GM12891 (cell line): ENCODE results near the gene BCR.

ENCODE experiments used
- DNase-seq: peaks from one replicate; pipeline ENCODE4 v3.0.0; 2011; ENCODE audit warnings: low spot score; ENCODE audit not compliant: insufficient read length
- FAIRE-seq: peaks from 2 replicates; lab custom pipeline; 2011; peaks lifted over from hg19 to GRCh38; lab: Jason Lieb, UNC
- PAX5 ChIP-seq: IDR thresholded peaks from 2 replicates; pipeline ENCODE4 v1.6.1; 2011; ENCODE audit warnings: low read length, moderate library complexity, mild to moderate bottlenecking; ENCODE audit not compliant: insufficient read depth, severe bottlenecking
- POLR2A ChIP-seq: IDR thresholded peaks from 2 replicates; pipeline ENCODE4 v1.6.1; 2011; ENCODE audit warnings: low read depth, low read length, control low read depth
- POLR2AphosphoS5 ChIP-seq: IDR thresholded peaks from 2 replicates; pipeline ENCODE4 v1.6.1; 2011; ENCODE audit warnings: low read depth, low read length, control low read depth
- POU2F2 ChIP-seq: IDR thresholded peaks from 2 replicates; pipeline ENCODE4 v1.6.1; 2011; ENCODE audit warnings: low read depth, mild to moderate bottlenecking, control low read depth, low read length, moderate library complexity
- SPI1 ChIP-seq: IDR thresholded peaks from 2 replicates; pipeline ENCODE4 v1.6.1; 2011; ENCODE audit warnings: low read depth, low read length, control low read depth
- TAF1 ChIP-seq: IDR thresholded peaks from 2 replicates; pipeline ENCODE4 v1.6.1; 2011; ENCODE audit warnings: low read depth, low read length, control low read depth

Gene BCR

GRCh38 chr22:23281406-23282088 lies 101.2 kb downstream of the BCR start:
- FAIRE-seq: peak; percentile 77
- TF ChIP-seq PAX5: no peak
- no peak for TF ChIP-seq POLR2A
- peak; percentile 66 for TF ChIP-seq SPI1
- TF ChIP-seq POLR2AphosphoS5: no peak
- TF ChIP-seq POU2F2: no peak
- TF ChIP-seq TAF1: no peak

GRCh38 chr22:23282089-23282501 lies 101.8 kb downstream of the BCR start:
- no peak for DNase-seq
- TF ChIP-seq SPI1: no peak
- no peak for TF ChIP-seq POU2F2
- TF ChIP-seq PAX5: no peak
- TF ChIP-seq TAF1: no peak
- TF ChIP-seq POLR2AphosphoS5: no peak
- no peak for TF ChIP-seq POLR2A
- no peak for FAIRE-seq

More at GRCh38 chr22:23281406-23282088, 101.2 kb downstream of the BCR start:
- DNase-seq: peak; percentile 94

GRCh38 chr22:23282516-23282915 lies 102.2 kb downstream of the BCR start:
- FAIRE-seq: no peak
- no peak for DNase-seq
- TF ChIP-seq TAF1: no peak
- TF ChIP-seq SPI1: no peak
- no peak for TF ChIP-seq POLR2AphosphoS5
- no peak for TF ChIP-seq POU2F2
- no peak for TF ChIP-seq PAX5
- TF ChIP-seq POLR2A: no peak

- TF ChIP-seq POLR2AphosphoS5 (no peak), TAF1 (no peak)
- DNase-seq (no peak), FAIRE-seq (no peak)
These were observed 102.7 kb downstream of the BCR start for GRCh38 chr22:23282986-23283385.

- no peak for TF ChIP-seq POU2F2
- TF ChIP-seq SPI1: no peak
- TF ChIP-seq TAF1: no peak
- TF ChIP-seq PAX5: no peak
- TF ChIP-seq POLR2AphosphoS5: no peak
- TF ChIP-seq POLR2A: no peak
- DNase-seq (no peak), FAIRE-seq (no peak)
These were observed 103.5 kb downstream of the BCR start for GRCh38 chr22:23283591-23284503.

- FAIRE-seq (no peak), DNase-seq (no peak)
- TF ChIP-seq SPI1: no peak
- TF ChIP-seq POLR2A: no peak
- TF ChIP-seq POLR2AphosphoS5: no peak
- no peak for TF ChIP-seq PAX5
These were observed 104.3 kb downstream of the BCR start for GRCh38 chr22:23284504-23285033.

GRCh38 chr22:23285236-23285635 lies 104.9 kb downstream of the BCR start:
- TF ChIP-seq POU2F2 (no peak), PAX5 (no peak), POLR2A (no peak), TAF1 (no peak)
- FAIRE-seq: no peak
- DNase-seq: no peak

- TF ChIP-seq POLR2A: no peak
- no peak for TF ChIP-seq POU2F2
- no peak for TF ChIP-seq TAF1
- TF ChIP-seq SPI1: no peak
- TF ChIP-seq POLR2AphosphoS5: no peak
- no peak for TF ChIP-seq PAX5
- FAIRE-seq (no peak), DNase-seq (no peak)
These were observed 105.4 kb downstream of the BCR start for GRCh38 chr22:23285734-23286133.

GRCh38 chr22:23286296-23286695 lies 106.0 kb downstream of the BCR start:
- DNase-seq: no peak
- FAIRE-seq: no peak
- TF ChIP-seq POLR2AphosphoS5 (no peak), POLR2A (no peak), POU2F2 (no peak), SPI1 (no peak), TAF1 (no peak), PAX5 (no peak)
